Upper lobe of left lung (tissue), 6 donors: ENCODE measurements around the gene EMC8. TPM values are rescaled to one million over a fixed set of nuclear protein-coding genes. Genes with fewer than 3 reads are reported as not detected.
A peak's percentile ranks its signal among the peaks of the same experiment; 100 is the strongest.

ENCODE experiments used
- ATAC-seq, 2 donors: fragments of 200-7000 bp; cut with Tn5 transposase; one replicate each; pipeline ENCODE4 v1.9.1; 2022; ENCODE audit warnings: mild to moderate bottlenecking in 2 of 2, moderate library complexity in 2 of 2; ENCODE audit not compliant: low FRiP score in 2 of 2
- DNase-seq, 2 donors: peaks; one replicate each; pipeline ENCODE4 v3.0.0-alpha.2; 2019 to 2020
- H3K27ac ChIP-seq, 4 donors: fragments of 200-600 bp; sonication (generic); one replicate each; pipeline ENCODE4 v1.5.1; 2016 to 2019
- H3K27me3 ChIP-seq, 4 donors: fragments of 200-600 bp; sonication (generic); one replicate each; pipeline ENCODE4 v1.5.1; 2017 to 2019
- H3K36me3 ChIP-seq, 4 donors: fragments of 200-600 bp; sonication (generic); one replicate each; pipeline ENCODE4 v1.5.1; 2016 to 2019
- H3K4me1 ChIP-seq, 4 donors: fragments of 200-600 bp; sonication (generic); one replicate each; pipeline ENCODE4 v1.5.1; 2018 to 2019
- H3K4me3 ChIP-seq, 4 donors: fragments of 200-600 bp; sonication (generic); one replicate each; pipeline ENCODE4 v1.5.1; 2017 to 2019; ENCODE audit warnings: mild to moderate bottlenecking in 2 of 4, moderate library complexity in 1 of 4
- H3K9me3 ChIP-seq, 4 donors: fragments of 200-600 bp; sonication (generic); one replicate each; pipeline ENCODE4 v1.5.1; 2018 to 2019
- CTCF ChIP-seq, 6 experiments: fragments of 450-650 bp in 4 of 6; fragments of 200-600 bp in 2 of 6; sonication (generic) in 2 of 6; IDR thresholded peaks; one replicate each; pipeline ENCODE4 v1.5.1; 2016 to 2019; ENCODE audit warnings: antibody characterized with exemption in 6 of 6
- EP300 ChIP-seq, 4 donors: sonication (generic); formaldehyde crosslinking; IDR thresholded peaks; one replicate each; pipeline ENCODE4 v1.5.1; 2017; ENCODE audit warnings: antibody characterized with exemption in 4 of 4, control low read depth in 2 of 4
- POLR2A ChIP-seq, 4 donors: fragments of 450-650 bp; IDR thresholded peaks; one replicate each; pipeline ENCODE4 v1.5.1; 2016 to 2017; ENCODE audit warnings: antibody characterized with exemption in 4 of 4, mild to moderate bottlenecking in 2 of 4
- POLR2AphosphoS5 ChIP-seq, 2 donors: sonication (generic); formaldehyde crosslinking; IDR thresholded peaks; one replicate each; pipeline ENCODE4 v1.5.1; 2017; ENCODE audit warnings: antibody characterized with exemption in 2 of 2
- WGBS, 2 donors: methylation state at CpG; one replicate each; pipeline ENCODE4 v1.1.5; 2017 to 2018; 5-methylcytosine and 5-hydroxymethylcytosine counted together
- total RNA-seq, 6 donors: library from RNA; depleted of rRNA in 4 of 6; stranded (reverse); fragments of >200 nt in 4 of 6; gene quantifications; one replicate each; pipeline versions ENCODE4 v1.1.0 to v1.2.1, GENCODE V29; 2016 to 2021
- donor health status: DM: no; HTN: no; CAD: no; lungs with moderate emphysema.
- donor health status: DM: no; HTN: yes; CAD: no; lungs with severe emphysema.

The EMC8 gene
- 10 to 100 TPM; 15.8 to 39.8 (median 25.6) TPM for total RNA-seq

GRCh38 chr16:85799497-85800320, at the start of gene EMC8, which contains the start of gene COX4I1:
EMC8 (minus strand) TSS chr16:85799544; CDS start chr16:85799295, 249 bp downstream.
COX4I1 (plus strand) TSS chr16:85799695; CDS start chr16:85801206, 1,511 bp downstream.
- TF ChIP-seq CTCF (IDR thresholded peaks at IDR 0.05) (peak in 1 of 6 experiments; percentile 33), POLR2AphosphoS5 (IDR thresholded peaks at IDR 0.05) (peak; percentile 95 to 97), EP300 (IDR thresholded peaks at IDR 0.05) (peak in 1 of 4 donors; percentile 77), POLR2A (IDR thresholded peaks at IDR 0.05) (peak in 3 of 4 donors; percentile 75 to 93 (median 91))
- ATAC-seq: peak; percentile 95 to 98

GRCh38 chr16:85848986-85849385, 49.6 kb upstream of the EMC8 start:
- no peak for TF ChIP-seq CTCF (IDR thresholded peaks at IDR 0.05)
- TF ChIP-seq EP300 (IDR thresholded peaks at IDR 0.05): no peak
- no peak for TF ChIP-seq POLR2A (IDR thresholded peaks at IDR 0.05)
- no peak for TF ChIP-seq POLR2AphosphoS5 (IDR thresholded peaks at IDR 0.05)
- H3K36me3 ChIP-seq: no peaks in the 10 kb centered on the region

More at GRCh38 chr16:85799497-85800320, at the start of gene EMC8, which contains the start of gene COX4I1:
- peak; percentile 95 to 98 for DNase-seq
- Histone ChIP-seq H3K4me1 (peaks cover 23 to 36% (median 24%) of the 10 kb centered on the region in 4 donors), H3K27me3 (no peaks in the 10 kb centered on the region), H3K4me3 (peak within 1 kb of the TSS; percentile 78 to 97 (median 87)), H3K9me3 (no peaks in the 10 kb centered on the region), H3K27ac (peak within 1 kb of the TSS; percentile 85 to 96 (median 94)), H3K36me3 (peaks cover 0 to 61% (median 36%) of the 10 kb centered on the region in 4 donors)
- WGBS, 2 donors: 0% methylated on average over 14 to 67 of the region's 87 CpGs

GRCh38 chr16:85847681-85848601, 48.6 kb upstream of the EMC8 start:
- ATAC-seq: no peak
- H3K9me3 ChIP-seq: no peaks in the 10 kb centered on the region
- no peak overlapping the region for H3K4me3 ChIP-seq
- H3K27me3 ChIP-seq: no peaks in the 10 kb centered on the region
- no peak overlapping the region for H3K27ac ChIP-seq
- no peak for DNase-seq
- peaks cover 0 to 6% (median 0%) of the 10 kb centered on the region in 4 donors for H3K4me1 ChIP-seq
- WGBS, 2 donors: 59 to 65% methylated on average over 39 of the region's 39 CpGs
- no peaks in the 10 kb centered on the region for H3K36me3 ChIP-seq
- no peak for TF ChIP-seq CTCF (IDR thresholded peaks at IDR 0.05)
- no peak for TF ChIP-seq POLR2AphosphoS5 (IDR thresholded peaks at IDR 0.05)
- no peak for TF ChIP-seq EP300 (IDR thresholded peaks at IDR 0.05)
- no peak for TF ChIP-seq POLR2A (IDR thresholded peaks at IDR 0.05)

More at GRCh38 chr16:85848986-85849385, 49.6 kb upstream of the EMC8 start:
- DNase-seq (no peak), ATAC-seq (no peak)
- no peaks in the 10 kb centered on the region for H3K27me3 ChIP-seq
- peaks cover 0 to 6% (median 0%) of the 10 kb centered on the region in 4 donors for H3K4me1 ChIP-seq
- 45 to 60% methylated on average over 9 of the region's 9 CpGs for WGBS, 2 donors
- H3K9me3 ChIP-seq: no peaks in the 10 kb centered on the region
- no peak overlapping the region for H3K4me3 ChIP-seq
- no peak overlapping the region for H3K27ac ChIP-seq

- DNase-seq (no peak), ATAC-seq (no peak)
- WGBS, 2 donors: 79 to 90% methylated on average over 15 of the region's 15 CpGs
- TF ChIP-seq POLR2AphosphoS5 (IDR thresholded peaks at IDR 0.05): no peak
- no peak for TF ChIP-seq POLR2A (IDR thresholded peaks at IDR 0.05)
- TF ChIP-seq EP300 (IDR thresholded peaks at IDR 0.05): no peak
- TF ChIP-seq CTCF (IDR thresholded peaks at IDR 0.05): no peak
- Histone ChIP-seq H3K4me1 (peaks cover 0 to 6% (median 0%) of the 10 kb centered on the region in 4 donors), H3K4me3 (no peak overlapping the region), H3K27me3 (no peaks in the 10 kb centered on the region), H3K9me3 (no peaks in the 10 kb centered on the region), H3K36me3 (no peaks in the 10 kb centered on the region), H3K27ac (no peak overlapping the region)
These were observed 47.7 kb upstream of the EMC8 start for GRCh38 chr16:85847036-85847435.
